HAP-1 (cell line): ENCODE results near the gene MDGA2.

Experiments
- DNase-seq, 2 experiments: peaks; one replicate each; pipeline ENCODE4 v3.0.0-alpha.2; 2016 to 2020; ENCODE audit warnings: low spot score in 2 of 2
- H3K27me3 ChIP-seq: fragments of 250-450 bp; sonication (Bioruptor Pico); 2 replicates; pipeline ENCODE4 v1.5.1; 2020; ENCODE audit warnings: low read depth, mild to moderate bottlenecking, moderate library complexity
- H3K36me3 ChIP-seq: fragments of 250-450 bp; sonication (Bioruptor Pico); replicated peaks from 2 replicates; pipeline ENCODE4 v1.5.1; 2020; ENCODE audit warnings: mild to moderate bottlenecking
- H3K4me1 ChIP-seq: fragments of 250-450 bp; sonication (Bioruptor Pico); 2 replicates; pipeline ENCODE4 v1.5.1; 2020; ENCODE audit warnings: mild to moderate bottlenecking
- H3K4me3 ChIP-seq: fragments of 250-450 bp; sonication (Bioruptor Pico); 2 replicates; pipeline ENCODE4 v1.5.1; 2020; ENCODE audit warnings: mild to moderate bottlenecking, moderate library complexity
- H3K9me3 ChIP-seq: fragments of 250-450 bp; sonication (Bioruptor Pico); 2 replicates; pipeline ENCODE4 v1.5.1; 2020; ENCODE audit warnings: mild to moderate bottlenecking, moderate library complexity
- in situ Hi-C: fragments of 300-500 bp; cut with MboI; formaldehyde crosslinking; loops from 3 replicates; pipeline ENCODE4 v1.14.3; 2020; ENCODE audit warnings: low sequenced_read_pairs, inconsistent platforms, mixed read lengths

The MDGA2 gene

DNA sequence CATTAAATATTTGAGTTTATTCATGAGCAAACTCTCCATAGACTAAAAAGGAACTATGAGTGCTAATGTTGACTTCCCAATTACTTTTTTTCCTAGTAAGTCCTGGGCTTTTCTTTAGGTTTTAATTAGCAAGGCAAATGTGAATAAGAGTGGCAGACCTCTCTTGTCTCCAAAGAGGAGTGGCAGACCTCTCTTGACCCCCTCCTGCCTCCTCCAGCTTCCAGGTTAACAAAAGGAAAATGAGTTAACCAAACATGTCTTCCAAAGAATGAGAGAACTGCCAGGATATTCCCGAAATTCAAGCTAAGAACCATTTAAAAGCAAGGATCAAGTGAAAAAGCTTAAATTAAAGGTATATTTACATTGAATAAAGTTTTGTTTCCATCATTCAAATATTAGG is 253.2 kb downstream of the MDGA2 start:
- Histone ChIP-seq H3K27me3 (no peaks in the 10 kb centered on the region), H3K9me3 (no peaks in the 10 kb centered on the region), H3K36me3 (no peaks in the 10 kb centered on the region), H3K4me1 (no peaks in the 10 kb centered on the region), H3K4me3 (no peak overlapping the region)
- in situ Hi-C loops: no loop called here
- DNase-seq: no peak

DNA sequence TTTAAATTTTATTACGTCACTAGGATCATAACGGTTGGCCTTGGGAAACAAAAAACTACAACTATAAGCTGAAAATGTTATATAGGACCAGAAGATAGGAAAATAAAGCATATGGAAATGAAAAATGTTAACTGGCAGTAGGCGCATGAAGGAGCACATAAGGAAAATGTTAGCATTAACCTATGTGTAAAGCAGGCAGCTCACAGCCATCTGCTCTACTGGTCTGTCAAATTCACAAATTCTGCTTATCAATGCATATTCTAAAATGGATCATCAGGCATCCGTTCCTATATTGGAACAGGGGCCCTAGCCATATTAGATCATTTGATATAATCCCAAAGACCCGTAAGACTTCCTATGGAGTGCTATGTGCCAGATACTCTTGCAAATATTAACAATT is 263.9 kb downstream of the MDGA2 start:
- in situ Hi-C loops: no loop called here
- no peak overlapping the region for H3K4me3 ChIP-seq
- no peaks in the 10 kb centered on the region; the same call in 1 of the 2 replicates for H3K9me3 ChIP-seq
- H3K27me3 ChIP-seq: no peaks in the 10 kb centered on the region
- no peak for DNase-seq
- no peaks in the 10 kb centered on the region for H3K4me1 ChIP-seq
- no peaks in the 10 kb centered on the region for H3K36me3 ChIP-seq

DNA sequence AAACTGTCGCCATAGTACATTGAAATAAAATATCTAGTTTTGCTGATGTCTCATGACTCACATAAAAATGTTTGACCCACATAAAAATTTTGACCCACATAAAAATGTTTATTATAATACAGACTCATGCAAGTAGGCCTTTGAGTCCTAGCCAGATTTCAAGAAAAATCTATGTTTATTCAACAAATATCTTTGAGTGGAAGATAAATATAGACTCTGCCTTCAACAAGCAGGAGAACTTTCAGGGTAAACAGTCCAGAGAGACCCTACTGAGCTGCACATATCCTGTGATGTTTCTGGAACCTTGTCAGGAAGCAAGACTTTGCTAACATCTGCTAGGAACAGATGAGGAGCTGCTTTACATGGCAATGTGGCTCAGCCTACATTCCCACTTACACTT is 283.1 kb downstream of the MDGA2 start:
- in situ Hi-C loops: no loop called here
- Histone ChIP-seq H3K4me1 (no peaks in the 10 kb centered on the region), H3K27me3 (no peaks in the 10 kb centered on the region), H3K4me3 (no peak overlapping the region), H3K9me3 (no peaks in the 10 kb centered on the region), H3K36me3 (no peaks in the 10 kb centered on the region)
- DNase-seq: no peak

DNA sequence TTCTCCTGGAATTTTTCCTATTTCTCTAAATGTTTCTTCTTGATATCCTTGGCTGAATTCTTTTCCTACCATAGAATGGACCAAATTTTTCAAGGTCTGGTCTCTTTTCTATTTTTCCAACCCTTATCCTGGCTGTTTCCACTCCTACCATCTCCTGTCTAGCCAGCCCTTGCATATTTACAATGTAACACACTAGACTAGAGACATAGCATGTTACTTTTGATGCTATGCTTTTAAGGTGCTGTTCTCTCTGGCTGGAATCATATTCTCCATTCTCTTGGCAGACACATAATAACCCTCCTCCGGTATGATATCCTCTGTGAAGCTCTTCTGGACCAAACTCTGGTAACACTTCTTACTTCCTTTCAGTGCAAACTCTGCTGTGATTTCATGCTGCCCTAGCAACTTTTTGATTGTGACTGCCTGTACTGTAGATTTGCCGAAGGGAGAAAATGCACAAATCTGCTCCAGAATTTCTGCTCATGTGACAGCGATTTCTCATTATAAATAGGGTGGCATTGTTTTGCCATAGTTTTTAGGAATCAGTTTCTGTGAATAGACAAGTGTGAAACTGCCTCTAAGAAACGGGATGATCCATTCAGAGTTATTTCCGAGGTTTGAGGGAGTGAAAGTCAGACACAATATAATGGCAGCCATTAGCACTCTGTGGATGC is 284.4 kb downstream of the MDGA2 start:
- in situ Hi-C loops: no loop called here
- H3K4me1 ChIP-seq: no peaks in the 10 kb centered on the region
- no peak for DNase-seq
- H3K27me3 ChIP-seq: no peaks in the 10 kb centered on the region
- H3K36me3 ChIP-seq: no peaks in the 10 kb centered on the region
- H3K9me3 ChIP-seq: no peaks in the 10 kb centered on the region
- H3K4me3 ChIP-seq: no peak overlapping the region

DNA sequence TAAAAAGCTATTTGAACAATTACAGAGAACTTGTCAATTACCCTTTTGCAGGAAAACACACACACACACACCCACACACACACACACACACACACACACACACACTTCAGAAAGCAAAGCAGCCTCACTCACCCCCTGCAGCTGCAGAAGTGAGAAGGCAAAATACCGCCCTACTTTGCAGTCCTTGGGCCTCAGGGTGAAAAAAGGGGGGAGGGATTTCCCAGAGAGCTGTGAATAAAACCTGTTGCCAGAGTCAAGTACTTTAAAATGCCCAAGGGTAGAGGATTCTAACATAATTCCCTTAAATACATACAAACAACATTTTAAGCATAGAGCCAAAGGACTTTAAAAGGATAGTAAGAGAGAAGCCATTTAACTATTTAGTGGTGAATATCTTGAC is 285.9 kb downstream of the MDGA2 start:
- Histone ChIP-seq H3K9me3 (no peaks in the 10 kb centered on the region), H3K36me3 (no peaks in the 10 kb centered on the region), H3K4me3 (no peak overlapping the region), H3K27me3 (no peaks in the 10 kb centered on the region), H3K4me1 (no peaks in the 10 kb centered on the region)
- DNase-seq: no peak
- in situ Hi-C loops: no loop called here

DNA sequence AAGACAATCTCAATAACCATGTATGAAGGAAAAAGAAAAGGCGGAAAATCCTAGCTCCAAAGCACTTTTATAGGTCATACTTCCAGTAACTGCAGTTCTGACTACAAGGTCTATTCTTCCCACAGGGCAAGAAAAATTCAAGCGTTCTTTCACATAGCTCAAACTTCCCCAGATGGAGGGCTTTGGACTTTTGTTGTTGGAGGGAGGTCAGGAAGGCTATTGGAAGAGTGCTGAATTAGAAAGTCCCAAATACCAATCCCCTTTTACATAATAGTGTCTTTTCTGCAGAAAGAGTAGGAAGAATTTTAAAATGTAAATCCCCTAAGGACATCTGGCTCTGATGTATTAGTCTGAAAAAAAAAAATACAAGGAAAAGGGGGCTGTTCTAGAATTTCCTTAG is 309.4 kb downstream of the MDGA2 start:
- Histone ChIP-seq H3K4me3 (no peak overlapping the region), H3K9me3 (no peaks in the 10 kb centered on the region), H3K36me3 (no peaks in the 10 kb centered on the region), H3K27me3 (no peaks in the 10 kb centered on the region), H3K4me1 (no peaks in the 10 kb centered on the region)
- DNase-seq: no peak
- in situ Hi-C loops: no loop called here

DNA sequence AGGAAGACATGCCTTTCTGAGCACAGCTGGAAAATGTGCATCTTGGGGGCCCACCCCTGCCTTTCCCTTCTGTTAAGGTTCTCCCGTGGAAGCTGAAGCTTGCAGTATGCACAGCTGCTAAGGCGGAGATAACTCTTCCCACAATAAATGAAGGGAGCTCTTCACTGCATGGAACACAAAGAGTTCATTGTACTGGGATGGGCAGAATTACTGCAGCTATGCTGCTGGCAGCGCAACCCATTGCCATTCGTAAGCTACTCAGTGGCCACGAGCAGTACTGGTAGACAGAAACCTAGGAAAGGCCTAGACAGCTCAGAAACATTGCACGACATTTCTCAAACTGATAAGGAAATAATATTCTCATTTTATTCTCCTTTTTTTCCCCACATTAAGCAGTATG is 310.2 kb downstream of the MDGA2 start:
- Histone ChIP-seq H3K4me3 (no peak overlapping the region), H3K4me1 (no peaks in the 10 kb centered on the region), H3K36me3 (no peaks in the 10 kb centered on the region), H3K9me3 (no peaks in the 10 kb centered on the region), H3K27me3 (no peaks in the 10 kb centered on the region)
- DNase-seq: no peak
- in situ Hi-C loops: no loop called here

DNA sequence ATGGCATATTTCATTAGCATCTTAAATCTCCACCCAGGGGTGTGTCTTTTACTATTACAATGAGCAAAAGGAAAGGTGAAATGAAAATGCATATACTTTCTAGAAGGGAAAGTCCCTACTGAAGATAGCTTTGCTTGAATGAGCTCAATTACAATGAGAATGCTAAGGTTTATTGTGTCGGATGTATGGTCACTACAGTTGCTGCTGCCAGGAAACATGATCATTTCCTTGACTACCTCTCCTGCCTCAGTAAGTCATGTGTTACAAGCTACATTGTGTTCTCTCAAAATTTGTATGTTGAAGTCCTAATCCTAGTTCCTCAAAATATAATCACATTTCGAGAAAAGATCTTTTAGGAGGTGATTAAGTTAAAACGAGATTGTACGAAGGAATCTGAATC is 322.2 kb downstream of the MDGA2 start:
- Histone ChIP-seq H3K4me1 (no peaks in the 10 kb centered on the region), H3K27me3 (no peaks in the 10 kb centered on the region), H3K36me3 (no peaks in the 10 kb centered on the region), H3K9me3 (no peaks in the 10 kb centered on the region; the same call in 1 of the 2 replicates), H3K4me3 (no peak overlapping the region)
- in situ Hi-C loops: no loop called here
- DNase-seq: no peak

DNA sequence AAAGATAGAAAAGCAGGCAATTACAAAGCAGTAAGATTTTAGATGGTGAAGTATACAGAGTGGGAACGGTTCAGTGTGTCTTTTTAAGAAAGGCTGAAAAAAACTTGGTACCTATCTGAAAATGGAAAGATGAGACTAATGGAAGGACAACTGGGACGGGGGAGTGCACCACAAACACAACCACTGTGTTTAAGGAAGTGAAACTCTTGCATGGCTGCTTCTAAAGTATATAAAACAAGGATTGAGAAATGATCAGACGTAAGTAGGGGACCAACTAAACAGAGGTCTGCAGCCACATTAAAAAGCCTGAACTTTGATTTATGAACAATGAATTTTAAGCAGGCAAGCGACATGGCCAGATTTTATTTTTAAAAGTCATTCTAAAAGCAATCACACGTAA is 328.6 kb downstream of the MDGA2 start:
- no peaks in the 10 kb centered on the region for H3K9me3 ChIP-seq
- H3K4me3 ChIP-seq: no peak overlapping the region
- no peaks in the 10 kb centered on the region for H3K4me1 ChIP-seq
- no peaks in the 10 kb centered on the region for H3K27me3 ChIP-seq
- H3K36me3 ChIP-seq: no peaks in the 10 kb centered on the region
- in situ Hi-C loops: no loop called here
- no peak for DNase-seq

DNA sequence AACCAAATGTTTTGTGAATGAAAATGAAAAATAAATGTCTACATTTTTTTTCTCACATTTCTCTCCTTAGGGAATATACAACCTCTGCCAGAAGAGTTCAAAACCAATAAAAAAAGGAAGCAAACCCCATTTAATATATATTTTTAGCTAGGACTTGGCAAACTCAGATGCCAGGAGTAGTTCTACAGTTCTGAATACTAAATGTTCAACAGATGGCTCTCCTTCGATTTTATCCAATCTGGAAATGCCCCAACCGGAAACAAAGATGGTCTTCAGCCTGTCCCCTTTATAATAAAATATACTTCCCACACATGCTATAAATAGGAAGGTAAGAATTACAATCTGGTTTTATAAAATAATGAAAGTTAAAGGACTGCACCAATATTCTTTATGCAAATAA is 330.4 kb downstream of the MDGA2 start:
- in situ Hi-C loops: no loop called here
- no peak overlapping the region for H3K4me3 ChIP-seq
- no peak for DNase-seq
- no peaks in the 10 kb centered on the region for H3K4me1 ChIP-seq
- no peaks in the 10 kb centered on the region for H3K27me3 ChIP-seq
- no peaks in the 10 kb centered on the region for H3K36me3 ChIP-seq
- H3K9me3 ChIP-seq: no peaks in the 10 kb centered on the region

DNA sequence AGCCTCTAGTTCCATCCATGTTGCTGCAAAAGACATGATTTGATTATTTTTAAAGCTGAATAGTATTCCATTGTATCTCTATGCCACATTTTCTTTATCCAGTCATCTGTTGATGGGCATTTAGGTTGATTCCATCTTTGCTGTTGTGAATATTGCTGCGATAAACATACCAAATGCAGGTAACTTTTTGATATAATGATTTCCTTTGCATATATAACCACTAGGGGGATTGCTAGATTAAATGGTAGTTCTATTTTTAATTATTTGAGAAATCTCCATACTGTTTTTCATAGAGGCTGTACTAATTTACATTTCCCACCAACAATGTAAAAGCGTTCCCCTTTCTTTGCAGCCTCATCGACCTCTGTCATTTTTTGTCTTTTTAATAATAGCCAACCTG is 342.5 kb downstream of the MDGA2 start:
- Histone ChIP-seq H3K27me3 (no peaks in the 10 kb centered on the region), H3K4me3 (no peak overlapping the region), H3K9me3 (no peaks in the 10 kb centered on the region), H3K4me1 (no peaks in the 10 kb centered on the region), H3K36me3 (no peaks in the 10 kb centered on the region)
- DNase-seq: no peak
- in situ Hi-C loops: no loop called here

DNA sequence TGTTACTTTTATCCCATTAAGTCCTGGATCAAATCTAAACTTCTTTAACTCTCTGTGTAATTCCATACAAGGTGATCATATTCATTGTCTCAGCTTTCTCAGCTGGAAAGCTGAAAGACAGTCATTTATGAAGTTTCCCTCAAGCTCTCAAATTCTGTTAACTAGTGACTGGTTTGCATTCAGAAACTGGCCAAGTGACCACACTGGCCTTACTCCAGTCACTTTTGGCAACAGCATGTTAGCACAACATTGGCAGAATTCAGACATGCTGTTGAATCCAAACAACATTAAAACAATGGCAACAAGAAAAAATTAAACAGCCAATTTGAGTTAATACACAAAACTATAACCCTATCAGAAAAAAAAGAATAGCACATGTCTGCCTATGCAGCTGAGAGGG is 343.3 kb downstream of the MDGA2 start:
- no peak overlapping the region for H3K4me3 ChIP-seq
- H3K36me3 ChIP-seq: no peaks in the 10 kb centered on the region
- DNase-seq: no peak
- no peaks in the 10 kb centered on the region for H3K4me1 ChIP-seq
- H3K27me3 ChIP-seq: no peaks in the 10 kb centered on the region
- H3K9me3 ChIP-seq: no peaks in the 10 kb centered on the region
- in situ Hi-C loops: no loop called here

DNA sequence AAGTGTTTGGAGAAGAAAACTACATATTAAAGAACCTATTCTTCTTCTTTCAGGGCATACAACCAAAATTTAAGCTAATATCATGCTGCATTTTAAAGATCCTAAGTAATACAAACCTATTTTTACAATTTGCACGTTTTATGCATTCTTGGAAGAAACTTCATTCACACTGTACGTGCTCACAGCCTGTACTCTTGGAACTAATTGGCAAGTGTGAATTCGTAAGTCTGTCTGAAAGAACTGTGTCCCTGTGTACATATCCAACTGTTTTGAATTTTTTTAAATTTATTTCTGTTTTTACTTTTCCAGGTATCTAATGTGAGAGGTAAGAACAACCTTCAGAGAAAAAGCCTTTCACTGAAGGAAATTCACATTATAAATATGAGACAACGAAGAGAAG is 347.0 kb downstream of the MDGA2 start:
- no peaks in the 10 kb centered on the region for H3K36me3 ChIP-seq
- H3K4me1 ChIP-seq: no peaks in the 10 kb centered on the region
- DNase-seq: no peak
- H3K4me3 ChIP-seq: no peak overlapping the region
- in situ Hi-C loops: no loop called here
- H3K9me3 ChIP-seq: no peaks in the 10 kb centered on the region; the same call in 1 of the 2 replicates
- no peaks in the 10 kb centered on the region for H3K27me3 ChIP-seq

DNA sequence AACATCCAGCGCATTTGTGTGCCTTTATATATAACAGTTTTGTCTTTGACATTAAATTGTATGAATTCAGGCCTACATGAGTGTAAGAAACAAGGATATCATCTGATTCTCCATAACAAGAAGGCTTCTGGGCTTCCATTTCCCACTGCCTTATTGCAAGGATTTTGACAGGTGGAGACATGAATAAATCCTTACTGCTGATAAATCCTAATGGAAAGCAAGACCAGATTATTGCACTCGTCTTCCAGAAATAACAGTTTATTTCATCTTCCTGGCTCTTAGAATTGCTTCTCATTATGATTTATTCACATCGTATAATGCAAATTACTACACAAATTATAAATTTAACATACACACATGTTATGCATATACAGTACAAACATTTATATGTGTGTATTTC is 348.1 kb downstream of the MDGA2 start:
- H3K4me3 ChIP-seq: no peak overlapping the region
- in situ Hi-C loops: no loop called here
- no peaks in the 10 kb centered on the region for H3K27me3 ChIP-seq
- no peak for DNase-seq
- H3K9me3 ChIP-seq: no peaks in the 10 kb centered on the region; the same call in 1 of the 2 replicates
- H3K4me1 ChIP-seq: no peaks in the 10 kb centered on the region
- H3K36me3 ChIP-seq: no peaks in the 10 kb centered on the region

DNA sequence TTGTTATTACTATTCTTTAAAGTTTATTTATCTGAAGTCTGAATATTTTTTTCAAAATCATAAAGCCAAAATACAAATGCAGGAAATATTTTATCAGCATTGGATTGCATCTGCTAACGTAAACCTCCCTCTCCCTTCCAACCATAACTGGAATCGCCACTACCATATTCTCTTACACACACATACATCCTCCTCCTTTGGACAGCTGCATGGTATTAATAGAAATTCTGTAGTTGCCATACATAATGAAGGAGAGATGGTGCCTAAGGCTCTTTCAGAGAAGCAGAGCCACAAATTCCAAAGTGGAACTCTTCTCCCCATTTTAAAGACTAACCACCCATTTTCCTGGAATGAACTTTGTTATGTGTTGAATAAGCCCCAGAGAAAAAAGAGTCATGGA is 352.7 kb downstream of the MDGA2 start:
- H3K27me3 ChIP-seq: no peaks in the 10 kb centered on the region
- no peaks in the 10 kb centered on the region for H3K36me3 ChIP-seq
- no peak overlapping the region for H3K4me3 ChIP-seq
- no peaks in the 10 kb centered on the region; the same call in 1 of the 2 replicates for H3K9me3 ChIP-seq
- DNase-seq: no peak
- in situ Hi-C loops: no loop called here
- H3K4me1 ChIP-seq: no peaks in the 10 kb centered on the region
